ENCODE measurements around the gene OR6B1. TPM values are rescaled to one million over a fixed set of nuclear protein-coding genes. Genes with fewer than 3 reads are reported as not detected.
"Not testable (repeated sequence)": the region's sequence is repeated elsewhere in the genome, so short reads cannot be mapped to it uniquely, and the experiment has no call there.

The OR6B1 gene
- total and polyA plus RNA-seq, 9 donors: 0.04 TPM; not detected in 8

DNA sequence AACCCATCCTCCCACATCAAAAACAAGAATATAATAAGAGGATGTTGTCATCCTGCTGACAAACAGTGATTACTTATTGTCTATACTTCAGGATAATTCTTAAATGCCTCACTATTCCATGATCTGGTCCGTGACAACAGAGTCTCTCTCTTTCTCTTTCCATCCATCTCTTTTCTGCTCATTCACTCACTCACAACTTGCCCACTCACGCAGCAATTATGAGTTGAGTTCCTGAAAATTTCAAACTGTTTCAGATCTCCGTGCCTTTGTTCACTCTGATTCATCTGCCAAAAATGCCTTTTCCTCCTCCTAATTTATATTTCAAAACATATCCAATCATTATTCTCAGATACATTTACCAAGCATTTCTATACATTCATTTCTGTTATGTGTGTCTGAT is 1.4 kb downstream of the OR6B1 start:
- Histone ChIP-seq H3K4me1 (ENCODE audit: control insufficient read depth, insufficient read depth, low read length) (no peaks in the 10 kb centered on the region), H3K4me3 (ENCODE audit: low read length) (no peak overlapping the region), H3K36me3 (ENCODE audit: control insufficient read depth, insufficient read depth, low read length) (no peaks in the 10 kb centered on the region), H3K27ac (ENCODE audit: low read length) (no peak overlapping the region), H3K27me3 (ENCODE audit: control insufficient read depth, insufficient read depth, low read length) (no peaks in the 10 kb centered on the region), H3K9me3 (replicated peaks; ENCODE audit: control insufficient read depth, low read depth, low read length) (no peaks in the 10 kb centered on the region)
- WGBS (ENCODE audit: insufficient coverage): 65% methylated on average over 2 of the region's 3 CpGs
- no peak for DNase-seq

DNA sequence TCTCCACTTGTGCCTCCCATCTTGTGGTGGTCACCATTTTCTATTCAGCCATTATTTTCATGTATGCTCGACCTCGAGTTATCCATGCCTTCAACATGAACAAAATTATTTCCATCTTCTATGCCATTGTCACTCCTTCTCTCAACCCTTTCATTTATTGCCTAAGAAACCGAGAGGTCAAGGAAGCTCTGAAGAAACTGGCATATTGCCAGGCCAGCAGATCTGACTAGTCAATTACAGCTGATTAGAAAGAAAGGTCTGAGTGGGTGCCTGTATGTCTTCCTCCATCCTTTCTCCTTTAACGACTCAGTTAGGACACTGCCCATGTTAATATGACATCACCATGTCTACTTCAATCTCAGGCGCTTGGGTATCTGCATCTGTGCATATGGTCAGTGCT is 4.6 kb downstream of the OR6B1 start:
- no peak for DNase-seq
- Histone ChIP-seq H3K27ac (ENCODE audit: low read length) (no peak overlapping the region), H3K9me3 (replicated peaks; ENCODE audit: control insufficient read depth, low read depth, low read length) (peaks cover 6% of the 10 kb centered on the region), H3K4me1 (ENCODE audit: control insufficient read depth, insufficient read depth, low read length) (no peaks in the 10 kb centered on the region), H3K36me3 (ENCODE audit: control insufficient read depth, insufficient read depth, low read length) (no peaks in the 10 kb centered on the region), H3K27me3 (ENCODE audit: control insufficient read depth, insufficient read depth, low read length) (no peaks in the 10 kb centered on the region), H3K4me3 (ENCODE audit: low read length) (no peak overlapping the region)
- 81% methylated on average over 3 of the region's 5 CpGs for WGBS (ENCODE audit: insufficient coverage)

- no peak overlapping the region for H3K4me3 ChIP-seq (ENCODE audit: low read length)
- H3K9me3 ChIP-seq (replicated peaks; ENCODE audit: control insufficient read depth, low read depth, low read length): peaks cover 9% of the 10 kb centered on the region
- H3K27ac ChIP-seq (ENCODE audit: low read length): no peak overlapping the region
- no peaks in the 10 kb centered on the region for H3K36me3 ChIP-seq (ENCODE audit: control insufficient read depth, insufficient read depth, low read length)
- WGBS (ENCODE audit: insufficient coverage): no CpG with 5 or more reads among the region's 1 CpG
- H3K27me3 ChIP-seq (ENCODE audit: control insufficient read depth, insufficient read depth, low read length): no peaks in the 10 kb centered on the region
- DNase-seq: peak; percentile 51
- no peaks in the 10 kb centered on the region for H3K4me1 ChIP-seq (ENCODE audit: control insufficient read depth, insufficient read depth, low read length)
These were observed 6.0 kb downstream of the OR6B1 start for GRCh38 chr7:144006029-144006691.

DNA sequence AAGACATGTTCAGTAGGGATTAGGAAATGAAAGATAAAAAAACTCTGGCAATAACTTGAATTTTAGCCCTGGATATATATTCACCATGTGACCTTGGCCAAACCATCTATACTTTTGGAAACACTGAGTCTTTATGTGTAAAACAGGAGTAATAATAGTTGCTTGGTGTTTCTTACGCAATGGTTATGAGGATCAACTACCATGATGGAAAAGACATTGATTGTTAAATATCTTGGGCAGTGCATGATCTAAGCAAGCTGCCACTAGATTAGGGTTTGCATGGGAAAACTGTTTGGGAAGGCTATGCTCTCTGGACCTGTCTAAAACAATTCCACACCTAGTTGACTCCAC is 6.5 kb downstream of the OR6B1 start:
- 20% methylated on average over 1 of the region's 1 CpG for WGBS (ENCODE audit: insufficient coverage)
- Histone ChIP-seq H3K4me3 (ENCODE audit: low read length) (no peak overlapping the region), H3K4me1 (ENCODE audit: control insufficient read depth, insufficient read depth, low read length) (no peaks in the 10 kb centered on the region), H3K36me3 (ENCODE audit: control insufficient read depth, insufficient read depth, low read length) (no peaks in the 10 kb centered on the region), H3K9me3 (replicated peaks; ENCODE audit: control insufficient read depth, low read depth, low read length) (peaks cover 9% of the 10 kb centered on the region), H3K27me3 (ENCODE audit: control insufficient read depth, insufficient read depth, low read length) (no peaks in the 10 kb centered on the region), H3K27ac (ENCODE audit: low read length) (no peak overlapping the region)
- peak; percentile 74 for DNase-seq

- WGBS (ENCODE audit: insufficient coverage): 83% methylated on average over 2 of the region's 2 CpGs
- Histone ChIP-seq H3K4me1 (ENCODE audit: control insufficient read depth, insufficient read depth, low read length) (no peaks in the 10 kb centered on the region), H3K27ac (ENCODE audit: low read length) (no peak overlapping the region), H3K36me3 (ENCODE audit: control insufficient read depth, insufficient read depth, low read length) (no peaks in the 10 kb centered on the region), H3K27me3 (ENCODE audit: control insufficient read depth, insufficient read depth, low read length) (no peaks in the 10 kb centered on the region), H3K4me3 (ENCODE audit: low read length) (no peak overlapping the region), H3K9me3 (replicated peaks; ENCODE audit: control insufficient read depth, low read depth, low read length) (peaks cover 9% of the 10 kb centered on the region)
- no peak for DNase-seq
These were observed 9.2 kb downstream of the OR6B1 start for GRCh38 chr7:144009361-144009760.

DNA sequence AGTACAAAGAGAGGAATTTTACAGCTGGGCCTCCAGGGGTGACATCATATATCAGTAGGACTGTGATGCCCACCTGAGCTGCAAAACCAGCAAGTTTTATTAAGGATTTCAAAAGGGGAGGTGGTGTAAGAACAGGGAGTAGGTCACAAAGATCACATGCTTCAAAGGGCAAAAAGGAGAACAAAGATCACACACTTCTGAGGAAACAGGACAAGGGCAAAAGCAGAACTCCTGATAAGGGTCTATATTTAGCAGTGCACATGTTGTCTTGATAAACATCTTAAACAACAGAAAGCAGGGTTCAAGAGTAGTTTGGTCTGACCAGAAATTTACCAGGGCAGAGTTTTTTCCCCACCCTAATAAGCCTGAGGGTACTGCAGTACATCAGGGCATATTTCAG is 9.9 kb downstream of the OR6B1 start:
- H3K4me1 ChIP-seq (ENCODE audit: control insufficient read depth, insufficient read depth, low read length); H3K4me3 ChIP-seq (ENCODE audit: low read length); DNase-seq; H3K9me3 ChIP-seq (replicated peaks; ENCODE audit: control insufficient read depth, low read depth, low read length); H3K36me3 ChIP-seq (ENCODE audit: control insufficient read depth, insufficient read depth, low read length); H3K27ac ChIP-seq (ENCODE audit: low read length); H3K27me3 ChIP-seq (ENCODE audit: control insufficient read depth, insufficient read depth, low read length): not testable (repeated sequence)

GRCh38 chr7:144010821-144011220 is 10.7 kb downstream of the OR6B1 start:
- H3K27ac ChIP-seq (ENCODE audit: low read length); DNase-seq; H3K4me1 ChIP-seq (ENCODE audit: control insufficient read depth, insufficient read depth, low read length); H3K36me3 ChIP-seq (ENCODE audit: control insufficient read depth, insufficient read depth, low read length); H3K4me3 ChIP-seq (ENCODE audit: low read length); H3K27me3 ChIP-seq (ENCODE audit: control insufficient read depth, insufficient read depth, low read length); H3K9me3 ChIP-seq (replicated peaks; ENCODE audit: control insufficient read depth, low read depth, low read length): not testable (repeated sequence)
- 91% methylated on average over 1 of the region's 1 CpG for WGBS (ENCODE audit: insufficient coverage)

GRCh38 chr7:144011458-144012230 is 11.5 kb downstream of the OR6B1 start:
- no peaks in the 10 kb centered on the region for H3K4me1 ChIP-seq (ENCODE audit: control insufficient read depth, insufficient read depth, low read length)
- 33% methylated on average over 3 of the region's 5 CpGs for WGBS (ENCODE audit: insufficient coverage)
- no peak for DNase-seq
- H3K4me3 ChIP-seq (ENCODE audit: low read length): no peak overlapping the region
- no peaks in the 10 kb centered on the region for H3K36me3 ChIP-seq (ENCODE audit: control insufficient read depth, insufficient read depth, low read length)
- peaks cover 9% of the 10 kb centered on the region for H3K9me3 ChIP-seq (replicated peaks; ENCODE audit: control insufficient read depth, low read depth, low read length)
- no peaks in the 10 kb centered on the region for H3K27me3 ChIP-seq (ENCODE audit: control insufficient read depth, insufficient read depth, low read length)
- H3K27ac ChIP-seq (ENCODE audit: low read length): no peak overlapping the region

DNA sequence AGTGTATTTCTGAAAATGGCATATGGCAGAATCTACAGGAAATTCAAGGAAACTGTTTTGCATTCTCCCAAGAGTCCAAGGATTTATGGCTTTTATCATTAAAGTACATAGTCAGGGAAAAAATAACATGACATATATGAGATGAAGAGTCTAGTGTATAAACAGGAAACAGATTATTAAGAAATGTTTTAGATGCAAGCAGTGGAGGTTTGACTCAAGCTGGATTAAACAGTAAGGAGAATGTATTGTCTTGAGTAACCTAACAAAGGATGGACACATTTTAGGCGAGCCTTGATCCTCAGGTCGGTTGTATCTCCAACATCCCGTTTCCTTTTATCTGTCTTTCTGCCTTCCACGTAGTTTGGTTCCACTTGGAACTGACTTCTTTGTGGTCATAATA is 17.9 kb downstream of the OR6B1 start:
- DNase-seq: peak; percentile 25
- H3K27me3 ChIP-seq (ENCODE audit: control insufficient read depth, insufficient read depth, low read length): no peaks in the 10 kb centered on the region
- no peaks in the 10 kb centered on the region for H3K4me1 ChIP-seq (ENCODE audit: control insufficient read depth, insufficient read depth, low read length)
- no CpG with 5 or more reads among the region's 4 CpGs for WGBS (ENCODE audit: insufficient coverage)
- no peaks in the 10 kb centered on the region for H3K9me3 ChIP-seq (replicated peaks; ENCODE audit: control insufficient read depth, low read depth, low read length)
- no peaks in the 10 kb centered on the region for H3K36me3 ChIP-seq (ENCODE audit: control insufficient read depth, insufficient read depth, low read length)
- H3K4me3 ChIP-seq (ENCODE audit: low read length): no peak overlapping the region
- peak overlapping the region; percentile 60 for H3K27ac ChIP-seq (ENCODE audit: low read length)

DNA sequence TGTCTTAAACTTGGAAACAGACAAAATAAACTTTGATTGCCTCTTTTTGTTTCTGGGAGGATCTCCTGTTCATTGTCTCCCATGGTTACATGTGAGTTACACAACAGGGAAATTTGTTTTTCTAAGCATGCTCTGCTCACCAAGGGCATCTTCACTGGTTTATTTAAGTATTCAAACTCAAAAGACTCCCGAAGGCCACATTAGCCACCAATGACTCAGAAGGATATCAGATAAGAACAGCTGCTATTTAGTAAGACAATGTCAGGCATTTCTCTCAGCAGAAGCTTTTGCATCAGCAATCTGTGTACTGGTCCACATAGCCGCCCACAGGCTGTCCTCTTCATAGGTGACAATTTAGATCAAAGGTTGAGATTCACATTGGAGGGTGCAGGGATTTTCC is 19.3 kb downstream of the OR6B1 start:
- Histone ChIP-seq H3K36me3 (ENCODE audit: control insufficient read depth, insufficient read depth, low read length) (no peaks in the 10 kb centered on the region), H3K9me3 (replicated peaks; ENCODE audit: control insufficient read depth, low read depth, low read length) (no peaks in the 10 kb centered on the region), H3K4me1 (ENCODE audit: control insufficient read depth, insufficient read depth, low read length) (no peaks in the 10 kb centered on the region), H3K27ac (ENCODE audit: low read length) (peak overlapping the region; percentile 0), H3K4me3 (ENCODE audit: low read length) (no peak overlapping the region), H3K27me3 (ENCODE audit: control insufficient read depth, insufficient read depth, low read length) (no peaks in the 10 kb centered on the region)
- DNase-seq: peak; percentile 71
- WGBS (ENCODE audit: insufficient coverage): 60% methylated on average over 1 of the region's 2 CpGs
